Peyer's patch (tissue), 4 donors: ENCODE measurements around the gene PSD4.

ENCODE experiments used
- CTCF ChIP-seq, 6 experiments: fragments of 450-650 bp in 4 of 6; fragments of 200-600 bp in 2 of 6; sonication (generic) in 1 of 6; IDR thresholded peaks; one replicate each; pipeline ENCODE4 v1.5.1; 2017 to 2019; ENCODE audit warnings: antibody characterized with exemption in 6 of 6, mild to moderate bottlenecking in 3 of 6, moderate library complexity in 1 of 6
- POLR2A ChIP-seq, 2 donors: fragments of 450-650 bp; IDR thresholded peaks; one replicate each; pipeline ENCODE4 v1.5.1; 2017; ENCODE audit warnings: antibody characterized with exemption in 2 of 2, mild to moderate bottlenecking in 2 of 2, moderate library complexity in 2 of 2

DNA sequence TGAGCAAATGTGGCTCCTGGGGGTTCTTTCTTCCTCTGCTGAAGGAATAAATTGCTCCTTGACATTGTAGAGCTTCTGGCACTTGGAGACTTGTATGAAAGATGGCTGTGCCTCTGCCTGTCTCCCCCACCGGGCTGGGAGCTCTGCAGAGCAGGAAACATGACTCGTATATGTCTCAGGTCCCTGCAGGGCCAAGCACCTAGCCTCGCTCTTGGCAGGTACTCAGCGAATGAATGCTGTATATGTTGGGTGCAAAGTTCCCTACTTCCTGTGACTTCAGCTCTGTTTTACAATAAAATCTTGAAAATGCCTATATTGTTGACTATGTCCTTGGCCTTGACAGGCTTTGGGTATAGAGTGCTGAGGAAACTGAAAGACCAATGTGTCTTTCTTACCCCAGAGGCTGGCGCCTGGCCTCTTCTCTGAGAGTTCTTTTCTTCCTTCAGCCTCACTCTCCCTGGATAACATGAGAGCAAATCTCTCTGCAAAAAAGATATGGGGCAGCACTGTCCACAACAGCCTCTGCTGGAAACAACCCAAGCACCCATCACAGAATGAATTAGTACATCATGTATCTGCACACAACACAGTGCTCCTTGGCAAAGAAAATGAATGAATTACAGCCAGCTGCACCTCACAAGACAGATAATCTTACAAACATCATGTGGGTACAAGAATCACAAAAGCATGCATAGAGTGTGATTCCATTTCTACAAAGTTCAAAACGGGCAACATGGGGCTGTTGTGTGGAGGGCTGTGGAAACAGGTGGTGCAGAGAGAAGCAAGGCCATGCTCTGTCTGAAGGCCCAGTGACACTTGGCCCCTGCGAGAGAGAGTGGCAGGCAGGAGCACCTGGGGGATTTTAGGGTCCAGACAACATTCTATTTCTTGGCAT lies 39.8 kb upstream of the PSD4 start:
- no peak for TF ChIP-seq POLR2A (IDR thresholded peaks at IDR 0.05)
- TF ChIP-seq CTCF (IDR thresholded peaks at IDR 0.05): no peak
